Bronchial epithelial cell (primary cell): ENCODE data around the gene GADL1. TPM values are rescaled to one million over a fixed set of nuclear protein-coding genes. Genes with fewer than 3 reads are reported as not detected.

ENCODE experiments used
- DNase-seq: peaks from one replicate; pipeline ENCODE4 v3.0.0-alpha.2; 2010; ENCODE audit warnings: low read depth
- FAIRE-seq: peaks from 2 replicates; lab custom pipeline; 2011; peaks lifted over from hg19 to GRCh38; lab: Jason Lieb, UNC
- H3K27me3 ChIP-seq: 2 replicates; pipeline ENCODE4 v1.5.1; 2011; ENCODE audit warnings: low read length; ENCODE audit not compliant: control insufficient read depth, insufficient read depth
- H3K36me3 ChIP-seq: 2 replicates; pipeline ENCODE4 v1.5.1; 2011; ENCODE audit warnings: low read length; ENCODE audit not compliant: control insufficient read depth, insufficient read depth
- H3K4me3 ChIP-seq: 2 replicates; pipeline ENCODE4 v1.5.1; 2011; ENCODE audit warnings: mild to moderate bottlenecking, low read depth, low read length, control low read depth
- CTCF ChIP-seq: IDR thresholded peaks from 2 replicates; pipeline ENCODE4 v1.5.1; 2011; ENCODE audit warnings: mild to moderate bottlenecking, moderate library complexity, low read length, control low read depth, inconsistent platforms; ENCODE audit not compliant: insufficient read depth, severe bottlenecking
- total RNA-seq: library from RNA; depleted of rRNA; stranded (reverse); fragments of >200 nt; gene quantifications from 2 replicates; pipeline ENCODE4 v1.2.1, GENCODE V29; 2014

GADL1 gene
- total RNA-seq, 1 donor from 2014 or later, result not detected

GRCh38 chr3:30681649-30682211, 212.7 kb downstream of the GADL1 start:
- no peak overlapping the region for H3K4me3 ChIP-seq
- H3K36me3 ChIP-seq, result peaks cover 4% of the 10 kb centered on the region
- no peaks in the 10 kb centered on the region for H3K27me3 ChIP-seq
- DNase-seq (peak; percentile 35), FAIRE-seq (no peak)
- no peak for TF ChIP-seq CTCF

- Histone ChIP-seq H3K36me3 (peaks cover 6% of the 10 kb centered on the region), H3K27me3 (no peaks in the 10 kb centered on the region), H3K4me3 (no peak overlapping the region)
- FAIRE-seq (no peak), DNase-seq (no peak)
- TF ChIP-seq CTCF, result no peak
These were observed 213.4 kb downstream of the GADL1 start for GRCh38 chr3:30680789-30681648.

GRCh38 chr3:30679045-30679444, 215.4 kb downstream of the GADL1 start:
- no peak for TF ChIP-seq CTCF
- no peak for DNase-seq
- FAIRE-seq, result no peak
- H3K4me3 ChIP-seq, result no peak overlapping the region
- H3K27me3 ChIP-seq, result no peaks in the 10 kb centered on the region
- H3K36me3 ChIP-seq, result peaks cover 10% of the 10 kb centered on the region

DNA sequence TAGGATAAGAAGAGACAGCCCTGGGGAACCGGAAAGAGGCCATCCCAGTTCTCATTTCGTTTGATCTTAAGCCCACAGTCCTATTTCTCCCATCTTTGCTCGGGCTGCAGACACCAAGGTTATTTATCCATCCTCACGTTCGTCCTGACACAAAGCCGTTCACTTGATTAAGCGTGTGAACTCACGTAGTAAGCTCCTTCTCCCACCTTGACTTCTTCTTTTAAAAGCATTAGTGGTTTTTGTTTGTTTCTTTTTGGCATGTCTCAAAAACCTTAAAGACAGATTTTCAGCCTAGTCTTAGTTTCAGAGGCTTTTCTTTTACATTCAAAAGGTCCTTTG, 217.1 kb downstream of the GADL1 start:
- DNase-seq (no peak), FAIRE-seq (no peak)
- Histone ChIP-seq H3K27me3 (no peaks in the 10 kb centered on the region), H3K4me3 (no peak overlapping the region), H3K36me3 (peaks cover 15% of the 10 kb centered on the region)
- TF ChIP-seq CTCF, result no peak

DNA sequence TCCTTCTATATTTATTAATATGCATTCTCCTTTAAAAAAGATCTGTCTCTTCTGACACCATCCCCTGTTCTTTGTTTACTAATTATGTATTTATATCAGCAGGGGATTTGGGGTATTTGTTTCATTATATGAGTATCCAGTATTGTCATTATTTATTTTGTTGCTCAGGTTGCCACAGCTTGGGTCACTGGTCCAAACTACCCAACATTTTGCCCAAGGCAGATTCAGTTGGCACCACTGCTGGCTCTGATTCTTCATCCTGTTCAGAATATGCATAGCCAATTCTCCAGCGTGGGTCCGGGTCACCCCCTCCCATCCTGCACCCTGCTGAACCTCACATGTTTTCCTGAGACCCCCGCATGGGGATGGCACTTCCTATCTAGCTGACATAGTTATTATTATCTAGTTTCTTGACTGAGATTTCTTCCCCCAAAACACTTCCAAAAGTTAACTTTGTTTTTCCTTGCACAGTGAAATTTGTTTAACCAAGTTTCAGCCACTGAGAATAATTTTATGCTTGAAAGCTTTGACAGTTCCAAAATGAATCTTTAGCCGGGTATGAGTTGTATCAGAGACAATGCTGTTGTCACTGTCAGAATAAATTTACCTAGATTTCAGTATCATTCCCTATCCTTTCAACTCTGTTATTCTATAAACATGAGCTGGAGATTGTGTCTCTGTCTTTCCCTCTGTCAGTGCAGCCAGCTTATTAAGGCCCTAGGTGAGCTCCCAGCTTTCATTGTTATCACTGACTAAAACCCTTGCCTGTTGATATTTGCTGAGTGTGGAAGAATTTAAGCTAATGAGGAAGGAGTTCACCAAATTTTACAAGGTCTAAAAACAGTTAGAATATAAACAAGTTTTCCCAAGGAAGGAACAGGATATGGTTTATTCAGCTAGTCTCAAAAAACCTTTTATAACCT, 217.8 kb downstream of the GADL1 start:
- H3K36me3 ChIP-seq, result peaks cover 22% of the 10 kb centered on the region
- no peak for TF ChIP-seq CTCF
- no peak for DNase-seq
- no peak for FAIRE-seq
- no peaks in the 10 kb centered on the region for H3K27me3 ChIP-seq
- H3K4me3 ChIP-seq, result no peak overlapping the region
